Adipose tissue (tissue), 3 donors: ENCODE results near the gene PACS1. TPM values are rescaled to one million over a fixed set of nuclear protein-coding genes. Genes with fewer than 3 reads are reported as not detected.
"Not testable (repeated sequence)": the region's sequence is repeated elsewhere in the genome, so short reads cannot be mapped to it uniquely, and the experiment has no call there.

Experiments
- H3K27ac ChIP-seq: one replicate; pipeline ENCODE4 v1.5.1; 2013; ENCODE audit warnings: low read depth, low read length
- WGBS, 3 donors: extraction: QIAGEN DNeasy Blood & Tissue Kit; methylation state at CpG; one replicate each; pipeline ENCODE4 v1.1.7; 2013; 5-methylcytosine and 5-hydroxymethylcytosine counted together
- polyA plus RNA-seq, 3 donors: library from polyadenylated mRNA; stranded (reverse); fragments of 200-250 nt; gene quantifications; one replicate each; pipeline ENCODE4 v1.2.3, GENCODE V29; 2013
- donor health status: healthy with polysubstance abuse.
- donor health status: Bipolar disorder and iron deficiency.
- donor health status: healthy.

The PACS1 gene
- polyA plus RNA-seq, 3 donors: 16.6 to 29.4 (median 26.5) TPM

DNA sequence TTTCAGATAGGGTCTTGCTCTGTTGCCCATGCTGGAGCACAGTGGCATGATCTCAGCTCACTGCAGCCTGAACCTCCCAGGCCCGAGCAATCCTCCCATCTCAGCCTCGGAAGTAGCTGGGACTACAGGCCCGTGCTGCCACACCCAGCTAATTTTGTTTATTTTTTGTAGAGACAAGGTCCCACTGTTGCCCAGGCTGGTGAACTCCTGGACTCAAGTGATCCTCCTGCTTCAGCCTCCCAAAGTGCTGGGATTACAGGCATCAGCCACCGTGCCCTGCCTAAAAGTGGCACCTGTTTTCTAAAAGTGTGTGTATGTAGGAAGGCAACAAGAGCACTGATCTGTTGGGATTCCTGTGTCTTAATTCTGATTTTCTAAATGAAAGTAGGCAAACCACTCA is 20.2 kb downstream of the PACS1 start:
- H3K27ac ChIP-seq: no peak overlapping the region
- WGBS, 3 donors: 82 to 93% (median 88%) methylated on average over 4 of the region's 4 CpGs

DNA sequence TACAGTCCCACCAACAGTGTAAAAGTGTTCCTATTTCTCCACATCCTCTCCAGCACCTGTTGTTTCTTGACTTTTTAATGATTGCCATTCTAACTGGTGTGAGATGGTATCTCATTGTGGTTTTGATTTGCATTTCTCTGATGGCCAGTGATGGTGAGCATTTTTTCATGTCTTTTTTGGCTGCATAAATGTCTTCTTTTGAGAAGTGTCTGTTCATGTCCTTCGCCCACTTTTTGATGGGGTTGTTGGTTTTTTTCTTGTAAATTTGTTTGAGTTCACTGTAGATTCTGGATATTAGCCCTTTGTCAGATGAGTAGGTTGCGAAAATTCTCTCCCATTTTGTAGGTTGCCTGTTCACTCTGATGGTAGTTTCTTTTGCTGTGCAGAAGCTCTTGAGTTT is 22.1 kb downstream of the PACS1 start:
- H3K27ac ChIP-seq: not testable (repeated sequence)
- WGBS, 3 donors: 95 to 100% (median 100%) methylated on average over 2 of the region's 2 CpGs

DNA sequence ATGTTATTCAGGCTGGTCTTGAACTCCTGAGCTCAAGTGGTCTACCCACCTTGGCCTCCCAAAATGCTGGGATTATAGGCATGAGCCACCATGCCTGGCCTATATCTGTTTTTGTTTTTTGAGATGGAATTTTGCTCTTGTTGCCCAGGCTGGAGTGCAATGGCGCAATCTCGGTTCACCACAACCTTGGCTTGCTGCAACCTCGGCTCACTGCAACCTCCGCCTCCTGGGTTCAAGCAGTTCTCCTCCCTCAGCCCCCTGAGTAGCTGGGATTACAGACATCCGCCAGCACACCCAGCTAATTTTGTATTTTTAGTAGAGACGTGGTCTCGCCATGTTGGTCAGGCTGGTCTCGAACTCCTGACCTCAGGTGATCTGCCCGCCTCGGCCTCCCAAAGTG is 29.7 kb downstream of the PACS1 start:
- H3K27ac ChIP-seq: not testable (repeated sequence)
- whole genome bisulfite sequencing, 3 donors: 72 to 91% (median 78%) methylated on average over 10 of the region's 10 CpGs

DNA sequence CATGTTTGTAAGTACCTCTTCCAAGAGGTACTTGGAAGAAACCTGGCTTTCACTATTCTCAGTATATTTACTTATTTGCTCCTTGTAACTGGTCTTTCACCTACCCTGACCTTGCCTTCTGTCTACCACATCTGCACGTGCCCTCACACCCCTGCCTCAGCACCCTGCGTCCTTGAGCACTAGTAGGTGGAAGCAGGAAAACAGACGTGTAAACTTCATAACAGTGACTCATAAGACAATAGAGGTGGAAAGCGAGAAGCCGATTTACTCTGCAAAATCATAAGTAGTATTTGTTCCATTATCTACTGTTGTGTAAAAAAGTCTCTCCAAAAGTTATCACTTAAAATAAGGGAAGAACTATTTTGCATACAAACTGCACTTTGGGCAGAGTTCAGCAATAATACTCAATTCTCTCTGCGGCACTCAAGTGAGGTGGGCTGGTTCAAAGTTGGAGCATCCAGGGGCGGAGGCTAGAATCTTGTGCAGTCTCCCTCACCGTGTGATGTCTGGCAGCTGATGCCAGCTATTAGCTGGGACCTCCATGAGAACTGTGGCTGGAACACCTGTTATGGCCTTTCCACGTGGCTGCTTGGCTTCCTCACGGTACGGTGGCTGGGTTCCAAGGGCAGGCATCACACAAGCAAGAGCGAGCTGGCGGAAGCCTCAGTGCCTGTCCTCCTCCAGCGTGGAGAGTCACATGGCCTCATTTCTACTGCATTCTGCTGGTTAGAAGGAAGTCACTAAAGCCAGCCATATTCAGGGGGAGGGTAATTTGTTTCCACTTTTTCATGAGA is 30.4 kb downstream of the PACS1 start:
- no peak overlapping the region for H3K27ac ChIP-seq
- 18 to 40% (median 37%) methylated on average over 14 of the region's 14 CpGs for WGBS, 3 donors

DNA sequence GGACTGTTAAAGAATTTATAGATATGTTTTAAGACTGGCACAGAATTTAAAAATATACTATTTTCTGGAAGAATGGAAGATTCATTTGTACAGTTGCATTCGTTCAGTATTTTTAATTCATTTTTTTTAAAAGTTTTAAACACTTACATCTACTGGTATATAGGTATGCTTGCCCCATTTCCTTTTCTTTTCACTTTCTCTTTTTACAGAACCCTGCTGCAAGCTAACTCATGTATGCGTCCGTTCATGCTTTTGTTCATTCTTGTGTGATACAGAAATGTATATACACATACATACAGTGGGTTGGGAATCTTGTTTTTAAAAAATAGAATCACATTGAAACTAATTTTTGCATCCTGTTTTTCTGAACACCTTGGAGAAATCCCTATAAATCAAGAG is 31.0 kb downstream of the PACS1 start:
- H3K27ac ChIP-seq: no peak overlapping the region

DNA sequence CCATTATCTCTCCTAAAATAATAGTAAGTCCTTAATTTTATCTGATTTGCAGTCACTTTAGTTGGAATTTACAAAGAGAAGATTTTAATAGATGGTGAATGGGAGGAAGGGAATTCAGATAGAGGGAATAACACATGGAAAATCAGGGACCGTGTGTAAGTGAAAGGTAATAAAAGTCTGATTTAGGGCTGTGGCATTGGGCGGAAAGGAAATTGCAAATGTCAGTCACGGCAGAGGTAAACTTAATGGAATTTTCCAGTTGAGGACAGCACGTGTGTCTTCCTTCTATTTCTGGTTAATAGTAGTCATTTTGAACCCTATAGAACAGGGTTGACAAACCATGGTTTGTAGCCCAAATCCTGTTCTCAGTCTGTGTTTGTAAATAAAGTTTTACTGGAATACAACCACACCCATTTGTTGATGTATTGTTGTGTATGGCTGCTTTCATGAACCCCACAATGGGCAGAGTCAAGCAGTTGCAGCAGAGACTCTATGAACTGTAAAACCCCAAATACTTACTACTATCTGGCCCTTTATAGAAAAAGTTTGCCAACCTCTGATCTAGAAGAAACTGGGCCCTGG is 34.1 kb downstream of the PACS1 start:
- H3K27ac ChIP-seq: no peak overlapping the region
- WGBS, 3 donors: 86 to 92% (median 89%) methylated on average over 4 of the region's 4 CpGs

More for the DNA sequence above, 31.0 kb downstream of the PACS1 start:
- 52 to 67% (median 63%) methylated on average over 3 of the region's 3 CpGs for WGBS, 3 donors

DNA sequence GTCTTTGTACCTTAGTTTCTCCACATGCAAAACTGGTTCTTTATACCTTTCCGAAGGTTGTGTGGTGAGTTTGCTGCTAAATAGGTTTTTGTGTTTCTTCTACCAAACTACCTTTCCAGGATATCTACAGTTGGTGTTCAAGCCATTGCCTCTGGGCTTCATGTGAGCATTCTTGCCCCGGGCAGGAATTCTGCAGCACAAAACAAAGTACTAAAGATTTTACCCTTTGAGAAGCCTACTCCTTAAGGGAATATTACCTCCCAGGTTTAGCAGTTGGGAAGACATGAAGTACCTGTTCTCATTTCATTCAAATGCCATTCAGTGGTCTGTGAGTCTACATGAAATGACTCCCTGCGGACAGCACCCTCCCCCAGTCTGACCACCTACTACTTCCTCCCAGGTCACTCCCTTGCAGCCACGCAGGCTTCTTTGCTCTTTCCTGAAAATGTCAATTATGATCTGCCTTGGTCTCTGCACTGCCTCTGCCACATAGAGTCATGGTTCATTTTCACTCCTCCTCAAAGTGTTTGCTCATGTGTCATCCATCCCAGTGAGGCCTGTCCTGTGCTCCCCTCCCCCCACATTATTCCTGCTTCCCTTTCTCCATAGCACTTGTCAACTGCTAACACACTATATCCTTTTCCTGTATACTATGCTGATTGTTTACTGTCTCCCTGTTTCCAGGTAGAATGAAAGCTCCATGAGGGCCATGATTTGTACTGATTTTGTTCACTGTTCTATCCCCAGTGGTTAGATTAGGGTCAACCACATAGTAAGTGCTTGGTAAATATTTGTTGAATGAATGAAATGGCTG is 36.9 kb downstream of the PACS1 start:
- 76 to 90% (median 89%) methylated on average over 4 of the region's 4 CpGs for WGBS, 3 donors
- H3K27ac ChIP-seq: no peak overlapping the region

DNA sequence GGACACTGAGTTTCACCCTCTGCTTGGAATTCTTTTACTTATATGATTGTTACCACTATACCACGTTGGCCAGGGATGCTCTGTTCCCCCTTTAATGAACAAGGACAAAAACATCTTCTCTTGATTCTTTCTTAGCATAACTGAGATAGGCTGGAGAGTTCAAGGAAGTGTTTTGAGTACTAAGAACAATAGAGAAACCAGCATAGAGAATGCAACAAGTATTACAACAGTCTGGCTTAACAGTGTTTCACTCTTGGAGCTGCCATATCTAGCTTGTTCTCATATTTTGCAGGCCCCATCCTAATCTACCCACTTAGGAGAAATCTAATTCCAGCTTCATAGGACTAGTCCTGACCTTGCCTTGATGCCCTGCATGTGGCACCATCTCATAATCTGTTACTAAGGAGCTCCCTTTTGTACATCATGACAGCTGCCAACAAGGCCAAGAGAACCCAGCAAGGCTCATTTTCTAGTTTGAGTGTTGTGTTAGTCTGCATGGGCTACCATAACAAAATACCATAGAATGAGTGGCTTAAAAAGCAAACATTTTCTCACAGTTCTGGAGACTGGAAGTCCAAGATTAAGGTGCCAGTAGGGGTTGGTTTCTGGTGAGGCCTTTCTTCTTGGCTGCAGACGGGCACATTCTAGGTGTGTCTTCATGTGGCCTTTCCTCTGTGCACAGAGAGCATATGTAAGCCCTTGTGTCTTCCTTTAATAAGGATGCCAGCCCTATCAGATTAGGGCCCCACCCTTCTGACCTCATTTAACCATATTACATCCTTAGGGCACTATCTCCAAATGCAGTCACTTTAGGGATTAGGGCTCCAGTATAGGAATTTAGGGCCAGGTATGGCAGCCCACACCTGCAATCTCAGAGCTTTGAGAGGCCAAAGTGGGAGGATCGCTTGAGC is 37.8 kb downstream of the PACS1 start:
- H3K27ac ChIP-seq: no peak overlapping the region
- 85 to 95% (median 86%) methylated on average over 3 of the region's 3 CpGs for WGBS, 3 donors

DNA sequence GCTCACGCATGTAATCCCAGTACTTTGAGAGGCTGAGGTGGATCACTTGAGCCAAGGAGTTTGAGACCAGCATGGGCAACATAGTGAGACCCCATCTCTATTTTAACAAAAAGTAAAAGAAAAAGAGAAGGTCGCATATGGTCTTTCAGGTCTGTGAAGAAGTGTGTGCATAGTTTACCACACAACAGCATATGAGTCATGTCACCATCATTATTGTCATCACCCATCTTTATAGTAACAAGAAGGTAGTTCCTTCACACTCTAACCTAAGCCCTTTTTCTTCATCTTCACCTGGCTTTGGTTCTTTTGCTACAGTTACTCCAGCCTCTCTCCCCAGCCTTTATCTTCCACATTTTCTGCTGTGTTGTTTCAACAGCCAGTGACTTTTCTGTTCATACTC is 39.2 kb downstream of the PACS1 start:
- 93 to 97% (median 95%) methylated on average over 2 of the region's 2 CpGs for WGBS, 3 donors
- H3K27ac ChIP-seq: no peak overlapping the region

DNA sequence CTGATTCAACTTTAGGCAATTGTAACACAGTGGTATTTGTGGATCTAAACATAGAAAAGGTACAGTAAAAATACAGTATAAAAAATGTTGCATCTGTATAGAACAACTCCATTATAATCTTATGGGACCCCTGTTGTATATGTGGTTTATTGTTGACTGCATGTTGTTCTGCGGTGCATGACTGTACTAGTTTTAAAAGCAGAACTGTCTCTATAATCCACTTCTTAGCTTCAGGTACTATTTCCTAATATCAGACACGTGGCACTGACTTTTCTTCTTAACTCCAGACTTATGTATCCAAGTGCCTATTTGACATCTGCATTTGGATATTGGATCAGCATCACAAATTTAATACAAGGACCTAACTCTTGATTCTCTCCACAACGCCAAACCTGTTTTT is 41.1 kb downstream of the PACS1 start:
- no peak overlapping the region for H3K27ac ChIP-seq
- WGBS, 3 donors: 83 to 89% (median 85%) methylated on average over 3 of the region's 3 CpGs

DNA sequence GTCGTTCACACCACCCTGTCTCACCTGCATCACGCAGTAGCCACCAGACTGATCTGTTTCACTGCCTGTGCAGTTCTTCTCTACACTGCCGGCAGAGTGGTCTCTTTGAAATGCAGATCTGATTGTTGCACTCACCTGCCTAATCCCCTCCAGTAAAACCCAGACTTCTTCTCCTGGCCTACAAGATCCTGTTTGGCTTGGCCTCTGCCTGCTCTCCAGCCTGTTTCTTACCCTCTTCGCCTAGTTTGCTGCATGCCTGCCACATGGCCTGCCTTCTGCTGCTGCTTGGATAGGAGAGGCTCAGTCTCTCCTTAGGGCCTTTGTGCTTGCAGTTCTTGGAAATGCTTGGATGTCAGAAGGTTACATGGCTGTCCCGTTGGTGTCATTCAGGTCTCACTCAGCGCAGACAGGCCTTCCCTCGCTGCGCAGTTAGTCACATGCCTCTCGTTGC is 42.0 kb downstream of the PACS1 start:
- H3K27ac ChIP-seq: no peak overlapping the region
- WGBS, 3 donors: 79 to 83% (median 82%) methylated on average over 9 of the region's 9 CpGs

DNA sequence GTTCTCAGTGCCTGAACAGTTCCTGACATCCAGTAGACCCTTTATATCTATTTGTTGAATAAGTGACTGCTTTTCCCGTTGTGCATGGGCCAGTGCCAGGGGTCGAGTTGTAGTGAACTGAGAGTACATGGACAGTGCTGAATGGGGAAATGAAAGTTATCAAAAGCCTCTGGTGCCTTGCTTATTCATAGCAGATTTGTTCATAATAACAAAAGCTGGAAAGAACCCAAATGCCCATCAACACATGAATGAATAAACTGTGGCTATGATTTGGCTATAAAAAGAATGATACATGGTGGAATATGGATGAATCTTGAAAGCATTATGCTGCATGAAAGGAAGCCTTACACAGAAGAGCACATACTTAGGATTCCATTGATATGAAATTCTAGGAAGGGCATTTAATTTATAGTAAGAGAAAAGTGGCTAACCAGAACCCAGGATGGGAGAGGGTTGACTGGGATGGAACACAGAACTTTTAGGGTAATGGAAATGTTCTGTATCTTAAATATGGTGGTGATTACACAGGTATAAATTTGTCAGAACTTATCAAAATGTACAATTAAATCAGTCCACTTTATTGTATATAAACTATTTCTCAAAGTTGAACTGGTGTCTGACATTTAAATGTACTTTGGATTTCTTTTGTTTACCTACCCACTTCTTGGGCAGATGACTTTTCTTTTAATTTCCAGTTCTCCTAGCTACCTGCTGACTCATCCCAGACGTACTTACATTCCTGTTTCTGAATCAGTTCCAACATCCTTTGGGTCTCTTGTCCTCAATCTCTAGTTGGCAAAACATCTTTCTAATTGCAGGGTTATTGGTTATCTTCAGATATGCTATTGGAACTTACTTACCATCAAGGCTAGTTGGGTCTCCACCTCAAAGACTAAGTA is 42.8 kb downstream of the PACS1 start:
- WGBS, 3 donors: 15 to 19% (median 17%) methylated on average over 3 of the region's 3 CpGs
- H3K27ac ChIP-seq: no peak overlapping the region

DNA sequence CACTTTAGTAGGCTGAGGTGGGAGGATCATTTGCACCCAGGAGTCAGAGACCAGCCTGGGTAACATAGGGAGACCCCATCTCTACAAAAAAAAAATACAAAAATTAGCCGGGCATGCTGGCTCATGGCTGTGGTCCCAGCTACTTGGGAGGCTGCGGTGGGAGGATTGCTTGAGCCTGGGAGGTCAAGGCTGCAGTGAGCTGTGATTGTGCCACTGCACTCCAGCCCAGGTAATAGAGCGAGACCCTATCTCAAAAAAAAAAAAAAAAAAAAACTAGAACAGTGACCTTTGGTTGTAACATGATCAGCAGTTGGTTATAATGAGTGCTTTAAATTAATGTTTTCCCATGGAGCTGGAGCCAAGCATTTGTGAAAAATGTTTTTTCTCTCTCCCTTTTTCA is 44.9 kb downstream of the PACS1 start:
- H3K27ac ChIP-seq: not testable (repeated sequence)
- 35 to 95% (median 81%) methylated on average over 3 of the region's 3 CpGs for WGBS, 3 donors

DNA sequence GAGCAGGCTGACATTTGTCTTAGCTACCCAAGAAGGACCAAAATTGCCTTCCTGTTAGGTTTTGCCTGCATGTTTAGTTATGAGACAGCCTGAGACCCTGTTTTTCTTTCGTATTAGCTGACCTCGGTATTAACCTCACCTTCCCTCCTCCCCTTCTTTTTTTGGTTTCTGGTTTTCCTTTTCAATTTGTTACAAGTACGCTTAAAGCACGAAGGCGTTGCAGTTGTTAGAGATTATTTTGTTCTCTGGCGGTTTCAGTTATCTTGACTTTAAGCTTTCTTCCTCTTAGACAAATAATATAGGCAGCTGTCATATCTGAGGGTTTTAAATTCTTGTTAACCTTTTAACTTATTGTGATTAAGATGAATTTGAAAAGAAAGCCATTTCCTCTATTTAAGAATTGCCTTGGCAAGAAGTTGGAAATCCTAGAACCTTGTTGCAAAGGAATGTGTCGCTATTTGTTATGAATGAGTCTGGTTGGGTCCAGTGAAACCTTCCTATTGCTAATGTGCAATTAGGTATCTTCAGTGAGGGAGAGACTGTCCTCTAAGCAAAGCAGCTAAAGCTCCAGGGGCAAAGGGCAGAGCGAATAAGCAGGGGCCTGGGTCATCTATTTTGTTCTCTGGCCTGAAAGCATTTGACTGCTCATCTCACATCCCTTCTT is 45.7 kb downstream of the PACS1 start:
- no peak overlapping the region for H3K27ac ChIP-seq

DNA sequence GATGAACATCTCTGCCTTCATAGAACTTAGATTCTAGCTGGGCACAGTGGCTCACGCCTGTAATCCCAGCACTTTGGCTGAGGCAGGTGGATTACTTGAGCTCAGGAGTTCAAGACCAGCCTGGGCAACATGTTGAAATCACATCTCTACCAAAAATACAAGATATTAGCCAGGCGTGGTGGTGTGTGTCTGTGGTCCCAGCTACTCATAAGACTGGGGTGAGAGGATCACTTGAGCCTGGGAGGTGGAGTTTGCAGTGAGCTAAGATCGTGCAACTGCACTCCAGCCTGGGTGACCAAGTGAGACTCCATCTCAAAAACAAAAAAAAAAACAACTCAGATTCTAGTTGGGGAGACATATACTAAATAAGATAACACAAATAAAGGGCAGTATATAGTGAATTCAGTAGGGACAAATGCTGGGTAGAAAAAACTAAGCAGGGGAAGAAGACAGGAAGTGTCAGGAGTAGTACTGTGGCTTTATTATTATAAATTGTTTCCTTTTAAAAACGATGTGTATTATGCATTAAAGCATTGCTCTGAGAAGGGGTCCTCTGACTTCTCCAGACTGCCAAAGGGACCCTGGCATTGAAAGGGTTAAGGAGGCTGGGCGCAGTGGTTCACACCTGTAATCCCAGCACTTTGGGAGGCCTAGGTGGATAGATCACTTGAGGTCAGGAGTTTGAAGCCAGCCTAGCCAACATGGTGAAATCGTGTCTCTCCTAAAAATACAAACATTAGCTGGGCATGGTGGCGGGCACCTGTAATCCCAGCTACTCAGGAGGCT is 46.7 kb downstream of the PACS1 start:
- 63 to 78% (median 67%) methylated on average over 7 of the region's 7 CpGs for WGBS, 3 donors
- no peak overlapping the region for H3K27ac ChIP-seq

More for the DNA sequence above, 45.7 kb downstream of the PACS1 start:
- 23 to 54% (median 41%) methylated on average over 8 of the region's 8 CpGs for WGBS, 3 donors

DNA sequence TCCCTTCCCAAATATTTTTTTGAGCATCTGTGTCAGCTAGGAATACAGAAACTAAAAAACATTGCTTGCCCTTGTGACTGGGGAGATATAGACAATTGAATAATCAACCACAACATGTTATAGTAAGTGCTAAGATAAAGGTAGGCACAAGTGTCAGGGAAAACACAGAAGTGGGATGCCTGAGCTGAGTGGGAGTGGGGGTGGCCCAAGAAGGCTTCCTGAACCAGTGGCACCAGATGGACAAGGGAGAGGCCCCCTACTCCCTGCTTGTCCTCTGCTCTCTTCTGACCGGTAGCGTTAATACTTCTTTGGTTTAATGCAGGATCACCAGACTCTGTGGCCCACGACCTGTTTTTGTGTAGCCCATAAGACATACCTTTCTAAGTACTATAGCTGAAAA is 48.8 kb downstream of the PACS1 start:
- H3K27ac ChIP-seq: no peak overlapping the region
- 63 to 67% (median 65%) methylated on average over 3 of the region's 3 CpGs for WGBS, 3 donors
